NCI-H82 treated with DMSO at 0.1 percent for 48 hours (cell line): Measurements from ENCODE around the gene MMP1.
A peak's percentile ranks its signal among the peaks of the same experiment; 100 is the strongest.

Experiments
- DNase-seq: peaks from one replicate; lab custom pipeline; 2025; ENCODE audit not compliant: unreplicated experiment; lab: John Stamatoyannopoulos, UW

The MMP1 gene

DNA sequence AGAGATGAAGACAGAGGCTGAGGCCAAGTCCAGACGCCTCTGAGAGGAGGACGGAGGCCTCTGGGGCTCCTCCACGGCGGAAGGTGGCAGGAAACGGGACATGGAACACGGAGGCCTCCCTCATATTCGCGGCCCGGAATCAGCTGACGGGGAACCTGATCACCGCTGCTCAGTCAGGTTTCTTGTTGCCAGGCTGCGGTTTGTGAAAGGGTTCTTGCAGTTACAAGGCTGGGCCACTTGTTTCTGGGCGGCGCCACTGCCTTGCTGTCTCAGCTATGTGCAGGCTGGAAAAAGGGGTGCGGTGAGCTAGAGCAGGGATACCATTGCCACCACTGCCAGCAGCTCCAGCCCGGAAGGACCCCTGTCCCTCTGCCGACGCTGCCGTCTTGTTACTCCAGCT is 10.0 kb upstream of the MMP1 start:
- DNase-seq = no peak

DNA sequence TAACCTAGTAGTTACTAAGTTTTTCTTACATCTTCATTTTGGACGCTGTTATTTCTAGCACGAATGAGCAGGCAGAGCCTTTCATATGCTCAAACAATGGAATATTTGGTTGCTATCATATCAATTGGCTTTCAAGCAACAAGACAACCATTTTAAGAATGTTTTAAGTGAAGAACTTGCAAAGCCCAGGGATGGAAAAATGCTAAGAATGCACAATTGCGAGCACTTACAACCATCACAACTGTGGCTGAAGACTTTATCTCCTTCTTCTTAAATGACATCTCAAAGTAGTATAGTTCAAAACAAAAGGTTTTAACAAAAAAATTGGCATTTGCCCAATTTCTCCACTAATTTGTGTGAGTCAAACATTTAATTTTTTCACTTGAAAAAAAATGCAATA is 8.3 kb upstream of the MMP1 start:
- no peak for DNase-seq

DNA sequence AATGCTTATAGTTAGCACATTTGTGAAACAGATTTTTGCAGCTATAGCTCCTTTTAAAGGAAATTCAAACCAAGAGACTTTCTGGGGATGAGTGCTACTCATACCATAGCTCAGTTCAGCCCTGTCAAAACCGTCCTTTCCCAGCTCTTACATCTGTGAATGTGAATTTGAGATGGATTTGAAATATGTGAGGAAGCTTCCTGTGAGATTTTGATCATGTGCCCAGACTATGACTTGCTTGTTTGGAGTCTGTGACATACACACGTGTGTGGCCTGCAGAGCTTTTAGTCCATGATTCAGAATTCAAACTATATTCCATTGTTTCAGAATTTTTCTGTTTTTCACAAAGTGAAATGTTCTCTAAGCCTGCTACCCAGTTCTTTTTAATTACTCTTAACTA is 4.4 kb upstream of the MMP1 start:
- no peak for DNase-seq

DNA sequence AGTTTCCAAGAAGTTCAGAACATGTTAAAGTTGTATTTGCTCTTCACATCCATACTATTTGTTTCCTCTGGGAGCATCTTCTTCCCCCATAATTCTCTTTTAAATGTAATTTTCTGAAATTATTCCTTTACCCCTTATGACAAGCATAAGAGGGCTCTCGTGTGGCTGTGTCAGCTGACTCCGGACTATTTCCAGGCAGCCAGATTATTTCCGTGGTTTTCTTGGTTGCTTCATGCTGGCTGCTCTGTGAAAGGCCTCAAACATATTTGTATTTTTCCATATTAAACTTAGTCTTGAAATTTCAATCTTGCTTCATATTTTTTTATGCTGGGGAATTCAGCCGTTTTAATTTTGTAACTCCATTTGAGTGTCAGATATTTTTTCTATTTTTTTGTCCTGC is 2.8 kb upstream of the MMP1 start:
- DNase-seq = no peak

DNA sequence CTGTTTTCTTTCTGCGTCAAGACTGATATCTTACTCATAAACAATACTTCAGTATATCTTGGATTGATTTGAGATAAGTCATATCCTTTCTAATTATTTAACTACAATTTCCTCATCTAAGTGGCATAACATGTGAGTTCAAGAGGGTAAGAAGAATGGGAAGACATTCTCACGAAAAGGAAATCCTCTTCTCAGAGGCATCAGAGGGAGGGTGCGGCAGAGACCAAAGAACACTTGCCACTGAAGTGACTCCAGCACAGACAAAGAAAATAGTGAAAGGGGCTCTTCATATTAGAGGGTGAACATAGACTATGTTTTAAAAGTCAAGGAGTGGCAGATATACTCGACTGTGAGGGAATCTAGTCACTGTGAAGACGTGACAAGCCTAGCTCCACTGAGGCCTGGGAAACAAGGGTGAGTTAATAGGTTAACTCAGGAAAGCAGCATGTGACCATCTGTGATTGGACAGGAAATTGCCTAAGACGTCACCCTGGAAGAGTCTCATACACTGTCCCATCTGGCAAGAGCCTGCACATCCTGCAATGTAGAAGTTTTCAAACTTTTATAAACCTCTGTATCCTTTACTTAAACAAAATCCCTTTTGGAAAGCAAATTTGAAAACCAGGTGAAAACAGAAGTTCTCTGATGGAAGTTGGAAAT is 1.9 kb upstream of the MMP1 start:
- DNase-seq = no peak

DNA sequence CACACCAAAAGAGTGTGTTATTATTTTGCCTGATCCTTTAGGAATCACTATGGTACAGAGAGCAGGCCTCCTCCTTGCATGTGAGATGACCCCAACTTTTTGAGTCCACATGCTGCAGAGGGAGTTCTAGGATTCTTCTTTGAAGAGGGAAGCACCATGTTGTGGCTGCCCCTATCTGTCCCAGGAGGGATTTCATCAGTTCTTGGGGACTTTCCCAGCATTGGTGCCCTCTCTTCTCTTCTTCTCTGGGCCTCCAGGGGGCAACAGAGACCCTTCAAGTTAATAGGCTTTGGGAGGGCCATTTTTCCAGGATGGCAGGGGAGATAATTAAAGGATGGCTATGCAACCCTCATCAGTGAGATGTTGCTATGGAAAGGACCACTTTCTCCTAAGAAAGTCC is 3.6 kb downstream of the MMP1 start:
- DNase-seq = peak; percentile 52

DNA sequence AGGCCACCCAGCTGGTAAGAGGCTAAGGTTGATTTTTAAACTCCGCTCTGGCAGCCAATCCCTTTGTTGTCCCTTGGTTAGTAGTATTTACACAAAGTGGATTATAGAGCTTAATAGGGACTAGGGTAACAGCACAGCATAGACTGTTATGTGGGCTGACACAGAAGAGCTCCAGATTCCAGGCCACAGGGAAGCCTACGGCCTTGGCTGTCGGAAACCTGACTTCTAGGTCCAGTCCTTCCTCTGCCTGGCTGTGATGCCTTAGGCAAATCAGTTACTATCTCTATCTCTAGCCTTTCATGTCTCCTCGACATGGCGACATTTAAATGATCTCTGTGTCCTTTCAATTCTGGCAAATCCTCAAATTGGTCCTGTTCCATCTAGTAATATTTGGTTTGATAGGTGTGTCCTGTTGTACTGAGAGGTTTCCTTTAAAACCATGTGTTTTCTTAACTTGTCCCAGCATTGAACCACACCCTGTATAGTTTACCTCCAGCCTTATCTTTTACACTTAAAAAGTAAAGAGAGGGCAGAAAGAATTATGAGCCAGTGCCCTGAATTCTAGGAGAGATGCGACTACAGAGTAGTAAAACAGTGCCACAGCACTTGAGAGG is 4.2 kb downstream of the MMP1 start:
- peak; percentile 89 for DNase-seq

DNA sequence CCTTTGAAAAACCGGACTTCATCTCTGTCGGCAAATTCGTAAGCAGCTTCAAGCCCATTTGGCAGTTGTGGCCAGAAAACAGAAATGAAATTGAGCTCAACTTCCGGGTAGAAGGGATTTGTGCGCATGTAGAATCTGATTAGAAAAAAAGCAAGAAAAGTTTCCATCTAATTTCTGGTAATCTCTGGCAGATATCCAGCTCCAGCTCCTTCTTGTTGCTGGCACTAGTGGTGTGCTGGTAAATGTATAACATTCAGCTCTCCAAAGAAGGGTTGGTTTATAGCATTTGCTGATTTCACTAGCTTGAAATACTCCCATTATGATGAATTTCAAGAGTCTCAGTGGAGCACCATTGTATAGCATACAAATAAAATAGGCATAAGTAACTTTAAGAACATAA is 5.4 kb downstream of the MMP1 start:
- DNase-seq = peak; percentile 15

DNA sequence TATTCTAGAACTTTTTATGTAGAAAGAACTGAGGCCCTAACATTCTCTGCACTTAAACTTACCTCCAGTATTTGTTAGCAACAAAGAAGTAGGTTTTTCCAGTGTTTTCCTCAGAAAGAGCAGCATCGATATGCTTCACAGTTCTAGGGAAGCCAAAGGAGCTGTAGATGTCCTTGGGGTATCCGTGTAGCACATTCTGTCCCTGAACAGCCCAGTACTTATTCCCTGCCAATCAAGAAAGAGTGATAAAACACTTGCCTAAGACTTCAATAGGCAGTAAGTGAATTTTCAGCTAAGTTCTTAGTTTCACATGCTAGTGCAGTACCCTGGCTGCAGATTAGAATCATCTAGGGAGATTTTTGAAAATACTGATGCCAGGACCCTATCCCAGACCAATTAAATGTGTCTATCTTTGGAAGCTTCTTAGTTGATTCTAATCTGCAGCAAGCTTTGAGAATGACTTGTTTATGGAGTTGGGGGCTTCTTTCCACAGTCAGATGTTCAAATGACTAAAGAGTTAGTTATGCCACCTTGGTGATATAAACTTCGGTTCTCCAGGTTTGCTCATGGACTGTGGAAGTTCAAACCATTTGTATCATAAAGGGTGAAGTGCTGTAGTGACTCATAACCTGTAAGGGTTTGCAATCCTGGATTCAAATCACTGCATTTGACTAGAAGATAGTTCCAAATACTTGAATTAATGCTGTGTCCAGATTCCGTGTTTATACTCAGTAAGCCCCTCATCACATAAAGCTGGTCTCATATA is 6.5 kb downstream of the MMP1 start:
- DNase-seq = no peak

DNA sequence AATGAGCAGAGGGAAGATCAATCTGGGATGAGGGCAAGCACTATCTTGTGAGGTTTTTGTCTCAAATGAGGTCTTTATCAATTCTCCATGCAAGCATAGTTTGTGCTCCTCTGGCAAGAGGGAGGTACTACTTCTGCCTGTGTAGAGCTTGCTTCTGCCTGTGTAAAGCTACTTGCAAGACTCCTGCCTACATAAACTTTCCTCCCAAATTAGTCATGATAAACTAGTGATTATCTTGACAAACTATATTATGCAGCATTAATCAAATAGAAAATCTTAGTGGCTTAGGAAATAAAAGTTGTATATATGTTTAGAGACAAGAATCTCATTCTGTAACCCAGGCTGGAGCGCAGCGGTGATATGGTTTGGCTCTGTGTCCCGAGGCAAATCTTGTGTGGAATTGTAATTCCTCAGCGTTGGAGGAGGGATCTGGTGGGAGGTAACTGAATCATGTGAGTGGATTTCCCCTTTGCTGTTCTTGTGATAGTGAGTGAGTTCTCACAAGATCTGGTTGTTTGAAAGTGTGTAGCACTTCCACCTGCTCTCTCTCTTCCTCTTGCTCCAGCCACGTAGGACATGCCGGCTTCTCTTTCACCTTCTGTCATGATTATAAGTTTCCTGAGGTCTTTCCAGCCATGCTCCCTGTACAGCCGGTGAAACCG is 9.5 kb downstream of the MMP1 start:
- DNase-seq = no peak

DNA sequence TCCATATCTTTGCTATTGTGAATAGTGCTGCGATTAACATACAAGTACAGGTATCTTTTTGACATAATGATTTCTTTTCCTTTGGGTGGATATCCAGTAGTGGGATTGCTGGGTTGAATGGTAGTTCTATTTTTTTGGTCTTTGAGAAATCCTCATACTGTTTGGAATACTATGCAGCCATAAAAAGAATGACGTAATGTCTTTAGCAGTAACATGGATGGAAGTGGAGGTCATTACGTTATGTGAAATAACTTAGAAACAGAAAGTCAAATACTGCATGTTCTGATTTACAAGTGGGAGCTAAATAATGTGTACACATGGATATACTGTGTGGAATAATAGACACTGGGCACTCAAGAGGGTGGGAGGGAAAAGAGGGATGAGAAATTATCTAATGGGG is 13.6 kb downstream of the MMP1 start:
- DNase-seq = no peak

DNA sequence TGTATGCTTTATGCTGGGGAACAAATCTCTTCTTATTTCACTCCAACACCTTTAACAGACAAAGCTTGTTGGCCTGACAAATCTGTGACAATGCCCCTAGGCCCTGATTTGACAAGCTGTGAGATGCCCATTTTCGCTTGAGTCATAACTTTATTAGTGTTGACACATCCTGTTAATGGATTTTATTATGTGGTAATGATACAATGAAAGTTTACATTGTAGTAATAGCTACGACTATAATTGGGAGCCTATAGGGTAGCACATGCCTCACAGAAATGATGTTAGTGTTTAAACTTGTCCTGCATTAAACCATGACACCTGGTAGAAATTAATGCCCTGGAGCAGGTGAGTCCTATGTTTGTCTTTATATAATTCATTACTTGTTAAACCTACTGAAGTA is 14.2 kb downstream of the MMP1 start:
- DNase-seq = no peak

DNA sequence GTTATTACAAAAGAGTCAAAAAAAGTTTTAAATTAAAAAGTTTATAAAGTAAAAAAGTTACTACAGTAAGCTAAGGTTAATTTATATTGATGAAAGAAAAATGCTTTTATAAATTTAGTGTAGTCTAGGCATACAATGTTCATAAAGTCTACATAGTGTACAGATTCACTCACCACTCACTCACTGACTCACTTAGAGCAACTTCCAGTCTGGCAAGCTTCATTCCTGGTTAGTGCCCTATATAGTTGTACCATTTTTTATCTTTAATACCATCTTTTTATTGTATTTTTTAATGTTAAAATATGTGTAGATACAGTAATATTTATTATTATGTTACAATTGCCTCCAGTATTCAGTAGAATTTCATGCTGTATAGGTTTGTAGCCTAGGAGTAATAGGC is 14.9 kb downstream of the MMP1 start:
- DNase-seq = no peak

DNA sequence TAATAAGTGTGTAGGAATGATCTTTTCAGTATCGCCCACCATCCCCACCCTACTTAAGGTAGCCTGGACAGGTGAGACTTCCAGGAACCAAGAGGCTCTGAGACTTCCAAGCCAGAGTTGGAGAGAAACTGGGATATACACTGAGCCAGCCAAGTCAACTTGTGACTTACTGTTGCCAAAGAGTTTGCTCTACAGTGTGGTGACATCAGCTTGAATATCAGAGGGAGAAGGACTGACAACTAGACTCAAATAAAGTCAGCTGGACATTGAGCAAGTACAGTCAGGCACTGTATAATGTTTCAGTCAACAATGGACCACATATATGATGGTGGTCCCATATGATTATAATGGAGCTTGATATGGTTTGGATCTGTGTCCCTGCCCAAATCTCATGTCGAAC is 16.3 kb downstream of the MMP1 start:
- DNase-seq = no peak

DNA sequence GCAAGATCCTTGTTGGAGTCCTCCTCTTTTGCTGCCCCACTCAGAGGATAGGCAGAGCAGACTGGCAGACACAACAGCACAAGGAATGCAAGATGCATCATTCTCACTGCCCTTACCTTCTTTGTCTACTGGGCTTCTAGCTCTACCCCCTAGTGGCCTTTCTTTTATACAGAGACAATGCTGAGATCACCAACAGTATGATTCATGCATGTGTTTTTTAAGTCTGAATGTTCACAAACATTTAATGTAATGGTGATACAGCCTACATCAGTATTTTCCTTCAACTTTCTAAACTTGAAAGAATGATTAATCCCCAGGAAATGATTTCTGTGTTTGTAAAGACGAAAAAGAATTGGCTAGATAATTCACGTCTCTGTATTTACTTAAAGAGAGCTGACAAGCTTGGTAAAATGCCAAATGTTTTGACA is 17.5 kb downstream of the MMP1 start, which contains the start of gene MMP10:
TSS of gene MMP10 (minus strand) at position 138 of the 428 bp plus-strand sequence. CDS start at position 101, 37 bp downstream.
- peak; percentile 7 for DNase-seq

DNA sequence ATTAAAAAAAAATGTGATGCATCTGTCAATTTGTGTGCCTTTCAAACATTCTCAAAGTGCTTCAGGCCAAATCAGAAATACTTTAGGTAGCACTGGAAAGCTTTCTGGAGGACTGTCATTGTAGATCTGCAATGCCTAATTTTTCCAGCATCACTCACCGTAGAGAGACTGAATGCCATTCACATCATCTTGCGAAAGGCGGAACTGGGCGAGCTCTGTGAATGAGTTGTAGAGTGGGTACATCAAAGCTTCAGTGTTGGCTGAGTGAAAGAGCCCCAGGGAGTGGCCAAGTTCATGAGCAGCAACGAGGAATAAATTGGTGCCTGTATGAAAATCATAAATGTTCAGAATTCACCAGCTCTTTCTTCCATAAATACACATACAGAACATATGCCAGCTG is 21.5 kb downstream of the MMP1 start:
- no peak for DNase-seq

DNA sequence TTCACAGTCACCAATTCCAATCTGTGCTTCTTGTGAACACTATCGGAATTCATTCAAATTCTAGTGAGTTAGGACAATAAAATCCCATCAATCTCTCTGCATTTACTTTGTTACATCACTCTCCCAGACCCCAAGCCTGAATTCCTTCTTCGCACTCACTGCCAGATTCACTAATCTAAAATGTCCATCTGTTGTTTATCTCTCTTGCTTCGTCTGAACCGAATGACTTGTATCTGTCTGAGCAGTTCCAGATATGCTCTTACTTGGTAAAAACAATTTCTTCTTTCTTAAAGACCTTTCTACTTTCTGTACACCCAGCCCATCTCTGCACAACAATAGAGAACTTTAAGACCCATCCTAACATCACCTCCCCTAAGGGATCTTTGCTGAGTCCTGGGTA is 24.6 kb downstream of the MMP1 start:
- no peak for DNase-seq

DNA sequence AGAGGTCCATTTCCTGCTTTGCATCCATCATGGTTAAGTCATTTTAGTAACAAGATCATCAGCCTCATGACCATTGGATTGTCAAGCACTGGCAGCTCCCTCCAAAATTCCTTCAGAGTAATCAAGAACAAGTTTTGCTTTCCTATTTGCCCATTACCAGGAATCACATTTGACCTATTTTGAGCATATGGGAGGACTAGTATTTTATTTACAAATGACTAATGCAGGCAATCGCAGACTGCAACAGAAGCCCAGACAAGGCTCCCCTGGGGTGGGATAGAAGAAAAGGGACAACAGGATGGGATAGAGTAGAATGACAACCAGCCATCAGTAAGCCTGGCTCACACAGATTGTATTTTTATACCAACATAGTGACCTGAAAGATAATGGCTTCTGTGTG is 26.6 kb downstream of the MMP1 start:
- DNase-seq = no peak

DNA sequence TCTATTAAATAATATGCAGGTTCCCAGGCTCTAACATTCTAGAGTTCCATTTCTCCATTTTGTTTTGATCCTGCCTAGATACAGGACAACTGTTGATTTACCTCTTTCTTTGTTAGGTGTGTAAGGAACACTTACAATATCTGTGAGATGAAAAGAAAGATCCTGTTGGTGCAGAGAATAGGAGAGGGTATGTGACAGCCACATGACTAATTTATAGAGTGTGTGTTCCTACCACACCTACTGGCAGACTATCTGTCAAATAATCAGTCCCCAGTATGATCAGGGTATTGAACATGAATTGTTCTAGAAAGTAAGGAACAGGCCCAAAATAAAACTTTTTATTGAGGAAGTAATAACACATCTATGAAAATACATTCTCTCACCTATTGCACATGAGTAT is 27.8 kb downstream of the MMP1 start:
- DNase-seq = no peak

DNA sequence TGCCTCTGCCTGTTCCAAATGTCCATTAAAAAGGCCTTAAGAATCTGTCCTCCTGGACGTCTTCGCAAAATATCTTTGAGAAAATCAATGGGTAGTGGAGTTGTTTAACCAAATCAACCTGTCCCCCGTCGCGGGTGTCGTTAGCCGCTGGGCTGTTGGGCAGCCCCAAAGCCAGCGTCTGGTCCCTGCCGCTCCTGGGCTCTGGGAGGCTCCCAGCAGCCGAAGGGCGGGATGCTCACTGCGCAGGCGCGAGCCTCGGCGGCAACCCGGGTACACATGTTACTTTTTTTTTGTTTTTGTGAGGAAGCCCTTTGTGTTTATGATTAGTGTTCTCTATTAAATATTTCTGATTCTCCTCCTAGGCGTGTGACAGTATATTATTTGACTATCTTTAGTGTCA is 30.2 kb downstream of the MMP1 start:
- no peak for DNase-seq

DNA sequence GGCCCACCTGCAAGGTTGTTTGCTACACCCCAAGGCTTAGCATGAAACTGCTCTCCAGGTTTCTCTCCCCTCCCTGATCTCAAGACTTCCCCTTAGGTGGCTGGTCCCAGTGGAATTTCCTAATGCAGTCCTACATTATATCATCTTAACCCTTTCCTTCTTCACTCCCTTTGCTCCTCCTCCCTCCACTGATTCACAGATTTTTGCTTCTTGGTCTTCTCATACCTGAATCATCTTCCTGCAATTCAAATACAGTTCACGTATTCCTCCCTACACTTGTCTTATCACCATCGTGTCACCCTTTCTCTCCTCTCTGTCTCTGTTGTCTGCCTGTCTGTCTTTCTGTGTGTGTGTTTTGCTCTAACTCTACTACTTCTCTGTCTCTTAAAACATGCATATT is 34.5 kb downstream of the MMP1 start:
- no peak for DNase-seq

DNA sequence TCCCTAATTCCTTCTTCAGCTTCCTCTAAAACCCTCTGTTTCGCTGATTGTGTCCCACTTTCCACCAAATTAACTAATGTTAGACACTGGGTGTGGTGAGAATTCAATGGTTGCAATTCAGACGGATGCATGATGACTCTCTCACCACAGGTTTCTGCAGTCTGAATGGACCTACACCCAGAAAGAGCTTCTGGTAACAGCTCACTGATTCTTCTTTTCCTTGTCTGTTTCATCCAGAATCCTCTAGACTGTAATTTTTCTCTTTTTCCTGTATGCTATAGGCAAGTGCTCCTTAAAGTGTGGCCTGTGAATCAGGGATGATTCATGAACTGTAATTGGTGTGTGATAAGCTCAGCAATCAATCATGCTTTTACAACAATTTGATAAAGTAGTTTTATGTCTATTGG is 35.6 kb downstream of the MMP1 start:
- no peak for DNase-seq
